RCC 7860 (cell line): ENCODE measurements around the gene GOSR2.
"Not testable (repeated sequence)": the region's sequence is repeated elsewhere in the genome, so short reads cannot be mapped to it uniquely, and the experiment has no call there.

Experiments used
- DNase-seq: peaks from one replicate; pipeline ENCODE4 v3.0.0-alpha.2; 2015; ENCODE audit warnings: low spot score
- FAIRE-seq: peaks from 2 replicates; lab custom pipeline; 2012; peaks lifted over from hg19 to GRCh38; lab: Jason Lieb, UNC

GOSR2 gene

DNA sequence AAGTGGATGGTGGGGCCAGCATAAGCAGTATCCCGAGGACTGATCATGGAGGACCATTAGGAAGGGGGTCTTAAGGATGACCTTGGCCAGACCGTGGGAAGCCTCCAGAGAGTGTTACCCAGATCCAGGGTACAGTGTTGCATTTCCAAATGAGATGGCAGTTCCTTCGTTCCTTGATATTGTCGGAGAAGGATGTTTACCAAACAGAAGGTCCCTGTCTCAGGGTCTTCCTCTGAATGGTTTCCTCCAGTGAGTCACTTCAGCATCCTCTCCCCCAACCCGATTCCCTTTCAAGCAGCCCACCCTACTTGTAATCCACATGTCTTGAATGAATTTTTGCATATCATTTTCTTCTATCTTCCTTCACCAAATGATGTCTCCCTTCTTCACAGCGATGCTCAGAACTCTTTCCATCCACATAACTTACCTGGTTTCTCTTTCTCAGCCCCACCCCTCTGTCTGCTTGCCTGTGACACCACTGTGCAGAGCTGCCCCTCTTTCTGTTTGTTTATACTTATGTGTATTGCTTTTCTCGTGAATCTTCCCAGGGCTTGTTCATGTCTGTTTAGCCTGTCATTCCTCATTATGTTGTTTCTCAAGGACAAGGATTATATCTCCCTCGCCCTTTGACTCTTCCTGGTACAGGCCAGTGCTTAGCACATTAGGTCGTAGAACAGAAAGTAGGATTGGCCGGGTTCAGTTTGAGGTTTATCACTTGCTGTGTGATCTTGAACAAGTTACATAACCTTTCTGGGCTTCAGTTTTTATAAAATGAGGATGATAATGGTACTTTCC, 5.7 kb downstream of the GOSR2 start:
- DNase-seq, result no peak
- FAIRE-seq, result no peak

DNA sequence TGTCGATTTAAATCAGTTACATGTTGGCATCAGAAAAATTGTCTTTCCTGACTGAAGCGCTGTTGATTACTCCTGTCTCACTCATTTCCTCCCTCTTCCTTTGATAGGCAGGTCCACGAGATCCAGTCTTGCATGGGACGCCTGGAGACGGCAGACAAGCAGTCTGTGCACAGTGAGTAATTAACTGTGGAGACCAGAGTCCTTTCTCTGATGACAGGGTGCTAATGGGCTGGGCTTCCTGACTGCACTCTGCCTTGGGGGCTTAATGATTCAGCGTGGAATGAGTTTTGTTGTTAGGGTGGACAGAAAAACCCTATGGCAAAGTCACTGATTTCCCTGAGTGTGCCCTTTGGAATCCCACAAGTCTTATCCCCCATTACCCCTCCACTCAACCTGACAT, 6.5 kb downstream of the GOSR2 start:
- DNase-seq, result peak; percentile 79
- peak; percentile 53 for FAIRE-seq

GRCh38 chr17:46930051-46930450, 7.1 kb downstream of the GOSR2 start:
- DNase-seq (no peak), FAIRE-seq (no peak)

- no peak for FAIRE-seq
These were observed 8.6 kb downstream of the GOSR2 start for GRCh38 chr17:46931596-46931995.

DNA sequence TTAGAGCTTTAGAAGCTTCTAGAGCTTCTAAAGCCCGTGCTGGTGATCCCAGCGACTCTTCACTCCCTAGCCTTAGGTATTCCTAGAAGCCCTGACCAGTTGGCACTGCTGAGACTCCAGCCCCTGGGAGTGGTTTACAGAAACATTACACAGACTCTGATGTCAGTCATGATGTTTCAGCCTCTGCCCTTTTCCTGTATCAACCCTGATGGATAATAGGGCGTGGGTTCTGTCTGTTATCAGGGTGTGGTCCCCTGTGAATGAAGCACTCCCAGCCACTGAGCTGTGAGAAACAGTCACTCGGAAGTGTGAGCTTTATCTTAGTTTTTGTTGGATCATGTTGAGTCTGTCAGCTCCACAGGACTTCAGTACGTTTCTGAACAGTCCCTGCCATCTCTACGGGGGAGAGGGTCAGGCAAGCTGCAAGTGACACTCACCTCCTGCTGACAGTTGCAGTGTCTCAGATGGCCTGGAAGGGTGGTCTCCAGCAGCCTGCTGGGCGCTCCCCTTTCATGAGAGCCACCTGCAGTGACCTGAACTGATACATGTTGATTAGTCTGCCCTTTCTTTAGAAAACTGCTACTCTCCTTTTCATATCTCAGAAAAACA, 12.8 kb downstream of the GOSR2 start:
- no peak for FAIRE-seq

More at GRCh38 chr17:46931596-46931995, 8.6 kb downstream of the GOSR2 start:
- no peak for DNase-seq

DNA sequence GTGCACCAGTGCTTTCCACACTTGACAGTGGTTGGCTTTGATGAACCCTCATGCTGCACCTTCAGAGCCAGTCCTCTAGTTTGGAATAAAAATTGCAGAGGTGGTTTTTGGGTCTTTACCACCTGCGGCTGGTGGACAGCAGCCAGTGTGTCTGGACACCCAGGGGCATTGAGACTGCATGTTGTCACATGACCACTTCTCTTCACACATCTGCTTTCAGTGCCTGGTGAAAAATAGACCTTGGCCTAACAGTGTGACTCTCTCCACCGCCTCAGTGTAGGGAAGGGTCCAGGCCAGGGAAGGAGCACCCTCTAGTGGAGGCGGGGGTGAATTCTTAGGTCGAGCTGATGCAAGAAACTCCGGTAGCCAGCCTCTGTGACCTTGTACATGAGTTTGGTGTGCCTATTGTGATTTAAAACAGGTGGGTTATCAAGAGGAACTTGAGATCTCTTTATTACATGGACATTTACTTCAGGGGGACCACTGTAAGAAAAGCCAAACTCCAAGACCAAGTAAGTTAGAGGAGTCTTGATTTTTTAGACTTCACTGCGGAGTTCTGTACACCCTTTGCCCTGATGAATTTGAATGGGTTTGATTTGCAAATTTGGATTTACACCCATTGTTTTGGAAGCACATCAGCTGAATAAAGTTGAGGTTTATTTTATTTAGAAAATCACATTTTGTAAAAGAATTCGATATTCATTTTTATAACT, 17.9 kb downstream of the GOSR2 start:
- DNase-seq (peak; percentile 59), FAIRE-seq (no peak)

More for the DNA sequence above, 12.8 kb downstream of the GOSR2 start:
- no peak for DNase-seq

DNA sequence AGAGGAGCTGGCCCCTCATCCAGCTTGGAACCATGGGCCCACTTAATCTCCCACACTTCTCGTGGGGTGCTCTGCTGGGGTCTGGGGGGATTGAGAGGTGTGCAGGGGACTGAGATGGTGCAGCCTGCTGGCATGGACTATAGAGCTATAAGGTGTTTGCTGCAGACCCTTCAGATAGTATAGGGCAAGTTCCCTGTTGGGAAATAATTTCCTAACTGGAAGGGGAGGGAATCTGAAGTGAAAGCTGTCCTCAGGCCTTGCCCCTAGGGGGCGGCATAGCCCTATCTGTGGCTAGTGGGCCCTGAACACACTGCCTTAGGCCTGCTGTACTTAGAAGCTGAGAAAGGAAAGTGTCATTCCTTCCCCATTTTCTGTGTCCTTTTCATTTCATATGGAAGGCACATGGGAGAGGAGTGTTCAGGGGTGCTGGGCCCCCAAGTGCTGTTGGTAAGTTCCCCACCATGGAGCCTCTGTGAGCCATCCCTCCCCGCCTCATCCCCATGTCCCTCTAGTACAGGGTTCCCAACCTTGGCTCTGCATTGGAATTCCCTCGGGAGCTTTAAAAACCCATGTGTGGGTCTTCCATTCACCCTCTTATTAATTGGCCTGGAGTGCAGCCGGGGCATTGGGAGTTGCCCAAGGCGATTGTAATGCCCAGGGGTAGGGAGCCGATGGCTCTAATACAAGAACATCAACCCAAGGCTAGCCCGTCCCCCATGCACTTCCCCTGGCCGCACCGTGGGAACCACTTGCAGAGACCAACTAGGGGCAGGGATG, 19.7 kb downstream of the GOSR2 start:
- no peak for FAIRE-seq
- DNase-seq, result peak; percentile 56

DNA sequence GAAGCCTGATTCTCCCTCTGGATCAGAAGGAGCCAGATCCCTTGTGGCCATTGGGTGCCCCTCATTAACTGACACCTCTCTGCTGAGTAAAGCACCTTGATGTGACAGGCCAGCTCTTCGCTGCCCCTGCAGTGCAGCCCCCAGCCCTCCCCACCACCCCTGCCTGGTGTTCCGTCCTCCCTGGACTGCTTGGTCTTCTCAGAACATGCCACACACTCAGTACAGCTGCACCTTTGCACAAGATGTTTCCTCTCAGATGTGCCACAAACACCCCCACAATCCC, 20.2 kb downstream of the GOSR2 start:
- no peak for FAIRE-seq

GRCh38 chr17:46943501-46944393, 20.8 kb downstream of the GOSR2 start:
- DNase-seq (peak; percentile 85), FAIRE-seq (no peak)

More for the DNA sequence above, 20.2 kb downstream of the GOSR2 start:
- DNase-seq, result no peak

GRCh38 chr17:46944931-46945330, 22.0 kb downstream of the GOSR2 start:
- DNase-seq (no peak), FAIRE-seq (no peak)

DNA sequence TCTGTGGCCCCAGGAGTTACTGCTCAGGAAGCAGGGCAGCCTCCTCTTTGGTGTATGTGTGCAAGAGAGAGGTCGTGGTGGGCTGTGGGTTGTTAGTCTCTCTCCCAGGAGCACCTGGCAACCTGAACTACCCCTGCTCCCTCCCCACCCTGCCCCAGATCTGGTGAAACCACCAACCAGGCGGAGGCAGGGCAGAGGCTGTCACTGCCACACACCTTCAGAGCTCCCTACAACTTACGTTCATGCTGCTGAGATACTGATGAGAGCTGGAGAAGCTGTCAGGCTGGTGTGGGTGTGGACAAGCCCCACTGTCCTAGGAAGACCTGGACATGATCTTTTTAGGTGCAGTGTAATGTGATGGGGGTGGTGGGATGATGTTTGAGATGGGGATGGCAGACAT, 24.3 kb downstream of the GOSR2 start:
- FAIRE-seq (no peak), DNase-seq (no peak)

DNA sequence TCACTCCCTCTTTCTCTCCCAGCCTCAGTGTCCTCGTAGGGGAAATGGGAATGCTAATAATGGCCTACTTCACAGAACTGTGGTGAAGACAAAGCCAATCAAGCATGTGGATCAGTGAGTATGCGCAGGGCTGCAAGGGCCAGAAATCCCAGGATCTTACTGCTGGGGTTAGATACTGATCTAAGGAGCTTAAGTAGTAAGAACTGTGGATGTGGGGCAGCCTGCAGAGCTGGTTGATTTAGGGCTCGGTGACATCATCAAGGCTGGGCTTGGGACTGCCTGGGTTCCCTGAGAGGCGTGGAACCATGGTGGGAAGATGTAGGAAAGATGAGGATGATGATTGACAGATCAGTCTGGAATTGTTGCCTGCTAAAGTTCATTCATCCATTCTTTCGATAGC, 25.6 kb downstream of the GOSR2 start:
- no peak for FAIRE-seq

DNA sequence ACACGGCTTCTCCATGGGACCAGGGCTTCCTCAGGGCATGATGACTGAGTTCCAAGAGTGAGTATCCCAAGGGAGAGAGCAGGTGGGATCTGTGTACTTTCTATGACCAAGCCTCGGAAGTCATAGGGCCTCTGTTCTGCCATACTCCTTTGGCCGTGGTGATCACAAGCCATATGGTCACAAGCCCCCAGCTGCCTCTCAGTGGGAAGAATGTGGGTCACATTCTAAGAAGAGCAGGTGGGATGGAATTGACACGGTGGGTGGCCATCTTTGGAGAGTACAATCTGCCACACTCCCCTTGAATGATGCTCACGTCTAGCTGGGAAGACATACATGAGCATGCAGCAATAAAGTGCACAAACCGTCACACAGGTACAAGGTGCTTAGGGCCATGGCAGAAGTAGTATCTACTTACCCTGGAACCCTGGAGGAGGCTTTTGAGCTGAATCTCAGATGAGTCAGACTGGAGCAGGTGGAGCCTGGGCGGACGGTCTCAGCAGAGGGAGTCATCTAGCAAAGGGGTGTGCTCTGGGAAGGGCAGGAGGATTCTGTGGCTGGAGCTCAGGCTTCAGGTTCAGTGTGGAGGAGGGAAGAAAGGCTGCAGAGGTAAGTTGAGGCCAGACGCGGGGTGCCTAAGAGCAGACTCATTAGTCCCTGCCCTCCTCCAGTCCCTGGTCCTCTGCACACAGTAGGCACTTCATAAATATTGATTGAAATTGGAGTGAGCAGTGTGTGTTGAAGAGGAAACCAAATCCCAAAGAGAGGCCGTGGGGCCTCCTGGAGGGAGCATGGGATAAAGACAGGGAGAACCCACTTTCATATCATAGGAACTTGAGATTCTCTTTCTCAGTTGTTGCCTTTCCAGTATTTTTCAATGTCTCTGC, 26.6 kb downstream of the GOSR2 start:
- FAIRE-seq (no peak), DNase-seq (no peak)

More for the DNA sequence above, 25.6 kb downstream of the GOSR2 start:
- DNase-seq, result no peak

DNA sequence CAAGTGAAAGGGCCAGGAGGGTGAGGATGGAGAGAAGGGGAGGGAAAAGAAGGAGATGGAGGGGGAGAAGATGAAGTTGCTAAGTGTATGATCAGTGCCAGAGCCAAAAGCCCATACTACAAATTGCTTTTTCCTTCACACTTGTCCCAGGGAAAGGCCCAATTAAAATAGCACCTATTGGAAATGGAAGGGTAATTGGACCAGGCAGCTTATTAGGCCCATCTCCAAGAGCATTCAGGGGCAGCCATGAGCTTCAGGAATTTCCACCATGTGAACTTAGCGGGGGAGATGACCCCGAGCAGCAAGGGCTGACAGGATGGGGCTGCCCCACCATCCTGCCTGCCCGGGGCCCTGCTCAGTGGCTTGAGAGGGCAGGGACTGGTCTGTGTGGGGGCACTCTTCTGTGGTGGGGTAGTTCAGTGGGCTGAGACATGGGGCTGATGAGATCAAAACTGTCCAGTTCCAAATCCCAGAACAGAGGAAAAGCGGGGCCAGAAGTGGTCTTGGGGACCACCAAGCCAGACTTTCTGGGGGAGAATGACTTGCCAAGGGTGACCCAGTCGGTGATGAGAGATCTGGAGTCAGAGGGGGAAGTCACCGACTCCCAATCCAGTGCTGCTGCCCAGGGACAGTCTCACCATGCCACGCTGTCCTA, 27.5 kb downstream of the GOSR2 start:
- DNase-seq, result no peak
- FAIRE-seq, result no peak

DNA sequence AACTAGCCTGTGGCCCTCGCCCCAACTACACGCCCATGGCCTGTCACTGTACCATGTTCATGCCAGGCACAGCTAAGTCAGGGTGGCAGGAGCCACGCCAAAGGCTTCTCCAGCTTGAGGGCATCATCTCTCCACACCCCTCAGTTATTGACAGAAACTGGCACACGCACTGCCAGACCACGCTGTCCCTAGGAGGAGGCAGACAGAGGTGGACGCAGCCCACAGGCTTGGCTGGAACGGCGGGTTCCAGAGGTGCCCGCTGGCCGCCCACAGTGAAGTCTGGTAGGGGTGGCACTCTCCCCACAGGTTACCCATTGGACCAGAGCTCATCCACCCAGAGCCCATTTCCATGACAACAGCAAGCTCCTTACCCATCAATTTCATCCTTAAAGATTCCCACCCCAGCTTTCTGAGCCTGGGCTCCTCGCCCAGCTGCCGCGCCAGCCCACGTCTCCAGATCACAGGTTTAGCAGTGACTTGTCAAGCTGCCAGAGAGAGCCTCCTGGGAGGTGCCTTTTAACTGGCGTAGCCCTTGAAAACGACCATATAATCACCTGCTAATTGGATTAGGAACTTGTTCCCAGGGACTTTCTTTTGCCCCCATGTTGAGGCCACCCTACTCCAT, 28.1 kb downstream of the GOSR2 start:
- no peak for FAIRE-seq

DNA sequence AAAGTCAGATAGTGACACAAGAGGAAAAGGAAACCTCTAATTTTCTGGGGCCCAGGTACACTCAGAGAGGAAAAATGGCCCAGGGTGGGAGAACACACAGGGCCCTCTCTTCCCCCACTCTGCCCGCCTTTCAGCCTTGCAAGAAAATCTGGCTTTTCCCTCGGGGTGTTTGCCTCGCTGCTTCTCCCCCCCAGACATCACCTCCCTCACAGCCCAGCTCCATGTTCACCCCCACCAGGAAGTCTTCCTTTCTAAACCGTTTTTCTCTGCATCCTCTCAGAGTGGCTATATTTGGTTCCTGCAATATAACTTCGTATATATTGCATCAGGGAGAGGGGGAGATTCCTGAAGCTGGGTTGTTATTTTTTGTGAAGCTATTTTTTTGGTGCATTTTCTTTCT, 28.7 kb downstream of the GOSR2 start:
- FAIRE-seq, result no peak

More for the DNA sequence above, 28.1 kb downstream of the GOSR2 start:
- DNase-seq, result no peak

DNA sequence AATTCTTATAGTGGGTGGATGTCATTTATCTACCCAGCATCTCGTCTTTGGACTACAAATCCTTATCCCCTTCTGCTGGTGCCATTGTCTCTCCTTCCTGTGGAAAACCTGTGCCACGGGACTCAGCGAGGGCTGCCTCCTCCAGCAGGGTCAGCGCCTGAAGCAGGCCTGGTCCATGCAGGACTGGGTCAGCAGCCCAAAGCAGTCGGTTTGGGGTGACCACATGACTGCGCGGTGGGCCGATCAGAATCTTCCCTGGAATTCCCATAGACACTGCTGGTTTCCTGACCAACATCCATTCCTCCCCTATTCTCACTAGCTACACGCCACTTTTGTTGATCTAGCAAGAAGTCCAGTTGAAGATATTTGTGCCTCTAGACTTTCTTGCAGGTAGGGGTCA, 29.2 kb downstream of the GOSR2 start:
- FAIRE-seq (no peak), DNase-seq (no peak)

More for the DNA sequence above, 28.7 kb downstream of the GOSR2 start:
- DNase-seq, result no peak

DNA sequence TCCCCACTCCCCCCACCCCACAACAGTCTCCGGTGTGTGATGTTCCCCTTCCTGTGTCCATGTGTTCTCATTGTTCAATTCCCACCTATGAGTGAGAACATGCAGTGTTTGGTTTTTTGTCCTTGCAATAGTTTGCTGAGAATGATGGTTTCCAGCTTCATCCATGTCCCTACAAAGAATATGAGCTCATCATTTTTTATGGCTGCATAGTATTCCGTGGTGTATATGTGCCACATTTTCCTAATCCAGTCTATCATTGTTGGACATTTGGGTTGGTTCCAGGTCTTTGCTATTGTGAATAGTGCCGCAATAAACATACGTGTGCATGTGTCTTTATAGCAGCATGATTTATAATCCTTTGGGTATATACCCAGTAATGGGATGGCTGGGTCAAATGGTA, 30.2 kb downstream of the GOSR2 start:
- not testable (repeated sequence) for DNase-seq, FAIRE-seq
